ENCODE measurements around the gene RAB4B. TPM values are rescaled to one million over a fixed set of nuclear protein-coding genes. Genes with fewer than 3 reads are reported as not detected.
"Not testable (repeated sequence)": the region's sequence is repeated elsewhere in the genome, so short reads cannot be mapped to it uniquely, and the experiment has no call there.

RAB4B gene
- total RNA-seq, 1 experiment from 2014 or later: 29.7 TPM

DNA sequence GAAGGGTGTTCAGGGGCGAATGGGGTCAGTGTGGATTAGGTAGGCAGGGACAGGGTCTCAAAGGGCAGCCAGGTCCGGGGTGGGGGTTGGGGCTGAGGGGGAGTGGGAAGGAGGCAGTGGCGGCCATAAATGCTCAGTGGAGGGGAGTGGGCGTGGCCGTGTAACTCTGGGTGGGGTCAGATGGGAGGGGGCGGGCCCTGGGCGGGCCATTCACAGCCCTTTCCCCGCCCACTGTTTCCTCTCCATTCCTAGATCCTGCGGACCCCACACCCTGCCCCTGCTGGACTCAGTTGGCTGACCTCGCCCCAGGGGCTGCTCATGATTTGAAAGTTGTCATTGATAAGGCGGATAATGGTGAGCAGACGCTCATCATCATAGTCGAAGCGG, 48.3 kb downstream of the RAB4B start:
- H3K27me3 Mint-ChIP-seq (ENCODE audit: low read depth); H3K9me3 Mint-ChIP-seq; H3K36me3 Mint-ChIP-seq; CTCF ChIA-PET; H3K4me1 Mint-ChIP-seq; H3K27ac Mint-ChIP-seq; H3K4me3 Mint-ChIP-seq; DNase-seq (ENCODE audit: low spot score); POLR2A ChIA-PET: not testable (repeated sequence)
- peak; percentile 81 for ATAC-seq

DNA sequence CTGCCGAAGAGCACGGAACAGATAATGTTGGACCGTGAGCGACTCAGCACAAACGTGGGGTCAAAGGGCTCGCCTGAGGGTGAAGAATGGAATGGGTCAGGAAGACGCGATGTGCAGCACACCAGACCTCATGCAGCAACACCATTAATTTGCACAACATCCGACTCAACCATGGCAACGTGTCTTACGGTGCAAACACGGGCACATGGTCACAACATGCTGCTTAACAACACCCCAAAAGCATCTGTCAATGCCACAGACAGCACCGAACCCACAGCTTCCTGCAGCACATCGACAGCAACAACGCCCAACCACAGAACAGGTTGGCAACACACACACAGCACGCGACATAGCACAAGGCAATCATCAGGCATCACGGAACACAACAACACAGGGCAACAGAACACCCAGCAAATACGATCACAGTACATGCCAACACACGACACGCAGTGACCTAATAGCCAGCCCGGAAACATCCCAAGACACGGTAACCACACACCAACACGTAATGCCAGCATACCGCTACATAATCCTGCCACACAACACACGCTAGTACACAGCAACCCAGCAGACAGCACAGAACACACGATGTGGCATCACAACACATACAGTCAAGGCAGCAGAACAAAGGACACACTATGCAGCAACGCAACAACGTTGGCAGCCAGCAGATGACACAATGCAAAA, 48.8 kb downstream of the RAB4B start:
- H3K27ac Mint-ChIP-seq; H3K4me3 Mint-ChIP-seq; H3K36me3 Mint-ChIP-seq; POLR2A ChIA-PET; H3K4me1 Mint-ChIP-seq; CTCF ChIA-PET; ATAC-seq; DNase-seq (ENCODE audit: low spot score); H3K9me3 Mint-ChIP-seq; H3K27me3 Mint-ChIP-seq (ENCODE audit: low read depth): not testable (repeated sequence)

DNA sequence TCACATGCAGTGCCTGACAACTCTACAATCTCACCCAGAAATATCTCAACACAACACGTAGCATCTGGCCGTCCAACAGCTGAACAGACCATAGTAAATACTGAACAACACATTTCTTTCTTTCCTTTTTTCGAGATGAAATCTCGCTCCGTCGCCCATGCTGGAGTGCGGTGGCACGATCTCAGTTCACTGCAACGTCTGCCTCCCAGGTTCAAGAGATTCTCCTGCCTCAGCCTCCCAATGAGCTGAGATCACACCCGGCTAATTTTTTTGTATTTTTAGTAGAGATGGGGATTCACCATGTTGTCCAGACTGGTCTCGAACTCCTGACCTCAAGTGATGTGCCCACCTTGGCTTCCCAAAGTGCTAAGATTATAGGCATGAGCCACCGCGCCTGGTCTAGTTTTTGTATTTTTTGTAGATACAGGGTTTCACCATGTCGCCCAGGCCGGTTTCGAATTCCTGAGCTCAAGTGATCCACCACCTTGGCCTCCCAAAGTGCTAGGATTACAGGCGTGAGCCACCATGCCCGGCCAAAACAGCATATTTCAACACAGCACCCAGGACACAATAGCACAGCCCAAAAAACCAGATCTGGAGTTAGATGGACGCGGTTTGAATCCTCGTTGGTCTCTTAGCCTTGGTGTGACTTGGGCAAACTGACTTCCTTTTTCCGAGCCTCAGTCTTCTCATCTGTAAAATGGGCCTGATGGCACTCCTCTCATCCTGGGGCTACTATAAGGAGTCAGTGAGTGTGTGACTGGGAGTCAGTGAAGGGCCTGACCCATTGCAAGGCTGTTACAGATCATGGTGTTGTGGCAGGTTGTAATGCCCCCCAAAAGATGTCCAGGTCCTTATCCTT, 49.6 kb downstream of the RAB4B start:
- Mint-ChIP-seq H3K4me1 (0 out of 2 replicates have a peak, but pooled peaks cover 3% of the 10 kb centered on the region), H3K27ac (no peak overlapping the region), H3K9me3 (no peaks in the 10 kb centered on the region), H3K27me3 (ENCODE audit: low read depth) (peaks cover 5% of the 10 kb centered on the region), H3K4me3 (no peak overlapping the region), H3K36me3 (no peaks in the 10 kb centered on the region)
- TF ChIP-seq GTF2I (CRISPR knock-in tag; conservative IDR thresholded peaks at IDR 0.05): 0 out of 2 replicates have a peak, but pooled peaks have one; percentile 25
- TF ChIP-seq GRHL2 (CRISPR knock-in tag; IDR thresholded peaks at IDR 0.05; ENCODE audit: insufficient replicate concordance, severe bottlenecking): no peak
- TF ChIP-seq, protein P1, sequence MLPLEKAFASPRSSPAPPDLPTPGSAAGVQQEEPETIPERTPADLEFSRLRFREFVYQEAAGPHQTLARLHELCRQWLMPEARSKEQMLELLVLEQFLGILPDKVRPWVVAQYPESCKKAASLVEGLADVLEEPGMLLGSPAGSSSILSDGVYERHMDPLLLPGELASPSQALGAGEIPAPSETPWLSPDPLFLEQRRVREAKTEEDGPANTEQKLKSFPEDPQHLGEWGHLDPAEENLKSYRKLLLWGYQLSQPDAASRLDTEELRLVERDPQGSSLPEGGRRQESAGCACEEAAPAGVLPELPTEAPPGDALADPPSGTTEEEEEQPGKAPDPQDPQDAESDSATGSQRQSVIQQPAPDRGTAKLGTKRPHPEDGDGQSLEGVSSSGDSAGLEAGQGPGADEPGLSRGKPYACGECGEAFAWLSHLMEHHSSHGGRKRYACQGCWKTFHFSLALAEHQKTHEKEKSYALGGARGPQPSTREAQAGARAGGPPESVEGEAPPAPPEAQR (CRISPR knock-in tag; IDR thresholded peaks at IDR 0.05): no peak
- TF ChIP-seq SMAD3 (CRISPR knock-in tag; IDR thresholded peaks at IDR 0.05; ENCODE audit: borderline replicate concordance): no peak
- POLR2A ChIA-PET: no interaction called here
- CTCF ChIA-PET: interaction anchor here (0.6 to 2.3 kb wide), 2 partner anchors 8 to 190 kb away, joined by 3 to 9 read pairs; no protein-coding TSS in a partner anchor
- ATAC-seq: no peak
- DNase-seq (ENCODE audit: low spot score): no peak

DNA sequence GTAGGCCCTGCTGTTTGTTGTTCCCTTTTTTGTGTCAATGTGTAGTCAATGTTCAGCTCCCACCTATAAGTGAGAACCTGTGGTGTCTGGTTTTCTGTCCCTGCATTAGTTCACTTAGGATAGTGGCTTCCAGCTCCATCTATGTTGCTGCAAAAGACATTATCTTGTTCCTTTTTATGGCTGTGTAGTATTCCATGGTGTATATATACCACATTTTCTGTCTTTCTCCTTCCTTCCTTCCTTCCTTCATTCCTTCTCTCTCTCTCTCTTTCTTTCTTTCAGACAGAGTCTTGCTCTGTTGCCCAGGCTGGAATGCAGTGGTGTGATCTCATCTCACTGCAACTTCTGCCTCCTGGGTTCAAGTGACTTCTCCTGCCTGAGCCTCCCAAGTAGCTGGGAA, 51.2 kb downstream of the RAB4B start:
- CTCF ChIA-PET: interaction anchor here (2.3 kb wide), 1 partner anchor 10 kb away, joined by 9 read pairs; no protein-coding TSS in a partner anchor
- POLR2A ChIA-PET: interaction anchor here (0.6 kb wide), 1 partner anchor 342 kb away, joined by 4 read pairs; no protein-coding TSS in a partner anchor
- H3K27me3 Mint-ChIP-seq (ENCODE audit: low read depth): peaks cover 5% of the 10 kb centered on the region
- H3K27ac Mint-ChIP-seq: no peak overlapping the region
- H3K4me1 Mint-ChIP-seq: no peaks in the 10 kb centered on the region
- no peaks in the 10 kb centered on the region for H3K9me3 Mint-ChIP-seq
- DNase-seq (ENCODE audit: low spot score): no peak
- ATAC-seq: no peak
- no peaks in the 10 kb centered on the region for H3K36me3 Mint-ChIP-seq
- no peak overlapping the region for H3K4me3 Mint-ChIP-seq
- TF ChIP-seq FOXP1 (CRISPR knock-in tag; IDR thresholded peaks at IDR 0.05; ENCODE audit: borderline replicate concordance) (no peak), NR3C1 (CRISPR knock-in tag; conservative IDR thresholded peaks at IDR 0.05; ENCODE audit: low read depth) (no peak), ETV6 (CRISPR knock-in tag; IDR thresholded peaks at IDR 0.05) (no peak), SOX15 (CRISPR knock-in tag; IDR thresholded peaks at IDR 0.05) (no peak), SP1 (CRISPR knock-in tag; conservative IDR thresholded peaks at IDR 0.05) (no peak), IRF2 (CRISPR knock-in tag; IDR thresholded peaks at IDR 0.05; ENCODE audit: borderline replicate concordance, low read depth) (no peak), SMAD4 (CRISPR knock-in tag; IDR thresholded peaks at IDR 0.05) (no peak), CREB1 (CRISPR knock-in tag; IDR thresholded peaks at IDR 0.05) (no peak), FOXJ3 (CRISPR knock-in tag; IDR thresholded peaks at IDR 0.05; ENCODE audit: borderline replicate concordance) (no peak), ATF1 (CRISPR knock-in tag; IDR thresholded peaks at IDR 0.05) (no peak), ELF4 (CRISPR knock-in tag; IDR thresholded peaks at IDR 0.05; ENCODE audit: low read depth) (no peak)
- TF ChIP-seq, protein P2, sequence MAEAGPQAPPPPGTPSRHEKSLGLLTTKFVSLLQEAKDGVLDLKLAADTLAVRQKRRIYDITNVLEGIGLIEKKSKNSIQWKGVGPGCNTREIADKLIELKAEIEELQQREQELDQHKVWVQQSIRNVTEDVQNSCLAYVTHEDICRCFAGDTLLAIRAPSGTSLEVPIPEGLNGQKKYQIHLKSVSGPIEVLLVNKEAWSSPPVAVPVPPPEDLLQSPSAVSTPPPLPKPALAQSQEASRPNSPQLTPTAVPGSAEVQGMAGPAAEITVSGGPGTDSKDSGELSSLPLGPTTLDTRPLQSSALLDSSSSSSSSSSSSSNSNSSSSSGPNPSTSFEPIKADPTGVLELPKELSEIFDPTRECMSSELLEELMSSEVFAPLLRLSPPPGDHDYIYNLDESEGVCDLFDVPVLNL (CRISPR knock-in tag; IDR thresholded peaks at IDR 0.05; ENCODE audit: borderline replicate concordance, low read depth): no peak
- TF ChIP-seq, protein P3, sequence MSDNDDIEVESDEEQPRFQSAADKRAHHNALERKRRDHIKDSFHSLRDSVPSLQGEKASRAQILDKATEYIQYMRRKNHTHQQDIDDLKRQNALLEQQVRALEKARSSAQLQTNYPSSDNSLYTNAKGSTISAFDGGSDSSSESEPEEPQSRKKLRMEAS (CRISPR knock-in tag; IDR thresholded peaks at IDR 0.05): no peak
- TF ChIP-seq, protein P4, sequence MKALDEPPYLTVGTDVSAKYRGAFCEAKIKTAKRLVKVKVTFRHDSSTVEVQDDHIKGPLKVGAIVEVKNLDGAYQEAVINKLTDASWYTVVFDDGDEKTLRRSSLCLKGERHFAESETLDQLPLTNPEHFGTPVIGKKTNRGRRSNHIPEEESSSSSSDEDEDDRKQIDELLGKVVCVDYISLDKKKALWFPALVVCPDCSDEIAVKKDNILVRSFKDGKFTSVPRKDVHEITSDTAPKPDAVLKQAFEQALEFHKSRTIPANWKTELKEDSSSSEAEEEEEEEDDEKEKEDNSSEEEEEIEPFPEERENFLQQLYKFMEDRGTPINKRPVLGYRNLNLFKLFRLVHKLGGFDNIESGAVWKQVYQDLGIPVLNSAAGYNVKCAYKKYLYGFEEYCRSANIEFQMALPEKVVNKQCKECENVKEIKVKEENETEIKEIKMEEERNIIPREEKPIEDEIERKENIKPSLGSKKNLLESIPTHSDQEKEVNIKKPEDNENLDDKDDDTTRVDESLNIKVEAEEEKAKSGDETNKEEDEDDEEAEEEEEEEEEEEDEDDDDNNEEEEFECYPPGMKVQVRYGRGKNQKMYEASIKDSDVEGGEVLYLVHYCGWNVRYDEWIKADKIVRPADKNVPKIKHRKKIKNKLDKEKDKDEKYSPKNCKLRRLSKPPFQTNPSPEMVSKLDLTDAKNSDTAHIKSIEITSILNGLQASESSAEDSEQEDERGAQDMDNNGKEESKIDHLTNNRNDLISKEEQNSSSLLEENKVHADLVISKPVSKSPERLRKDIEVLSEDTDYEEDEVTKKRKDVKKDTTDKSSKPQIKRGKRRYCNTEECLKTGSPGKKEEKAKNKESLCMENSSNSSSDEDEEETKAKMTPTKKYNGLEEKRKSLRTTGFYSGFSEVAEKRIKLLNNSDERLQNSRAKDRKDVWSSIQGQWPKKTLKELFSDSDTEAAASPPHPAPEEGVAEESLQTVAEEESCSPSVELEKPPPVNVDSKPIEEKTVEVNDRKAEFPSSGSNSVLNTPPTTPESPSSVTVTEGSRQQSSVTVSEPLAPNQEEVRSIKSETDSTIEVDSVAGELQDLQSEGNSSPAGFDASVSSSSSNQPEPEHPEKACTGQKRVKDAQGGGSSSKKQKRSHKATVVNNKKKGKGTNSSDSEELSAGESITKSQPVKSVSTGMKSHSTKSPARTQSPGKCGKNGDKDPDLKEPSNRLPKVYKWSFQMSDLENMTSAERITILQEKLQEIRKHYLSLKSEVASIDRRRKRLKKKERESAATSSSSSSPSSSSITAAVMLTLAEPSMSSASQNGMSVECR (CRISPR knock-in tag; IDR thresholded peaks at IDR 0.05; ENCODE audit: borderline replicate concordance): no peak
